HEK293 (cell line): Measurements from ENCODE around the gene TMEM252.

Experiments
- ZNF157 ChIP-seq: fragments of 450-650 bp; formaldehyde crosslinking; IDR thresholded peaks from 2 replicates; pipeline ENCODE4 v1.5.1; 2016; ENCODE audit warnings: missing biosample characterization, missing genetic modification characterization
- ZNF16 ChIP-seq: fragments of 450-650 bp; formaldehyde crosslinking; IDR thresholded peaks from 2 replicates; pipeline ENCODE4 v1.5.1; 2016; ENCODE audit warnings: low read depth, missing biosample characterization, missing genetic modification characterization
- ZNF777 ChIP-seq: fragments of 450-650 bp; formaldehyde crosslinking; IDR thresholded peaks from 2 replicates; pipeline ENCODE4 v1.5.1; 2017; ENCODE audit warnings: missing biosample characterization, missing genetic modification characterization, borderline replicate concordance

- no peak for TF ChIP-seq ZNF157 (tag by site-specific recombination)
- no peak for TF ChIP-seq ZNF16 (tag by site-specific recombination)
- no peak for TF ChIP-seq ZNF777 (tag by site-specific recombination)
Measured at GRCh38 chr9:68538200-68538599, 2.5 kb downstream of the TMEM252 start.
